ENCODE data around the gene RTKN2. TPM values are rescaled to one million over a fixed set of nuclear protein-coding genes. Genes with fewer than 3 reads are reported as not detected.

Gene RTKN2
- total RNA-seq, 4 donors from 2014 or later: 12.0 TPM; not detected in 3

DNA sequence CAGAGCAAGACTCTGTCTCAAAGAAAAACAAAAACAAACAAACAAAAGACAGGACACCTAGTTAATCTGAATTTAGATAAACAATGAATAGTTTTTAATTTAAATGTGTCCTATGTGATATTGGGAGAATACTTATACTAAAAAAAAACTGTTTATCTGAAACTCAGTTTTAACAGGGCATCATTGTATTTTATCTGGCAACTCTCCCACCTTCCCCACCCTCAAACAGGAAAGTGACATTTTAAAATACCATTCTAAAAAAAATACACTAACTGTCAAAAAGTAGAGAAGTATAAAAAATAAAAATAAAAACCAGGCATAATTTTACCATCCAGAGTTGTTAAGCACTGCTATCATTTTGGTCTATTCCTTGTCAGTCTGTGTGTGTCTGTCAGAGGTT is 119.0 kb downstream of the RTKN2 start:
- no peaks in the 10 kb centered on the region for H3K27me3 ChIP-seq
- H3K4me1 ChIP-seq: no peaks in the 10 kb centered on the region
- H3K36me3 ChIP-seq: no peaks in the 10 kb centered on the region
- no peaks in the 10 kb centered on the region for H3K9me3 ChIP-seq
- no peak overlapping the region for H3K27ac ChIP-seq
- H3K4me3 ChIP-seq: no peak overlapping the region
- intact Hi-C loops (cut with DNase I; ENCODE audit: low total_unique reads): no loop called here
- DNase-seq: no peak
- TF ChIP-seq, protein P1, sequence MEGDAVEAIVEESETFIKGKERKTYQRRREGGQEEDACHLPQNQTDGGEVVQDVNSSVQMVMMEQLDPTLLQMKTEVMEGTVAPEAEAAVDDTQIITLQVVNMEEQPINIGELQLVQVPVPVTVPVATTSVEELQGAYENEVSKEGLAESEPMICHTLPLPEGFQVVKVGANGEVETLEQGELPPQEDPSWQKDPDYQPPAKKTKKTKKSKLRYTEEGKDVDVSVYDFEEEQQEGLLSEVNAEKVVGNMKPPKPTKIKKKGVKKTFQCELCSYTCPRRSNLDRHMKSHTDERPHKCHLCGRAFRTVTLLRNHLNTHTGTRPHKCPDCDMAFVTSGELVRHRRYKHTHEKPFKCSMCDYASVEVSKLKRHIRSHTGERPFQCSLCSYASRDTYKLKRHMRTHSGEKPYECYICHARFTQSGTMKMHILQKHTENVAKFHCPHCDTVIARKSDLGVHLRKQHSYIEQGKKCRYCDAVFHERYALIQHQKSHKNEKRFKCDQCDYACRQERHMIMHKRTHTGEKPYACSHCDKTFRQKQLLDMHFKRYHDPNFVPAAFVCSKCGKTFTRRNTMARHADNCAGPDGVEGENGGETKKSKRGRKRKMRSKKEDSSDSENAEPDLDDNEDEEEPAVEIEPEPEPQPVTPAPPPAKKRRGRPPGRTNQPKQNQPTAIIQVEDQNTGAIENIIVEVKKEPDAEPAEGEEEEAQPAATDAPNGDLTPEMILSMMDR (IDR thresholded peaks at IDR 0.05): no peak

DNA sequence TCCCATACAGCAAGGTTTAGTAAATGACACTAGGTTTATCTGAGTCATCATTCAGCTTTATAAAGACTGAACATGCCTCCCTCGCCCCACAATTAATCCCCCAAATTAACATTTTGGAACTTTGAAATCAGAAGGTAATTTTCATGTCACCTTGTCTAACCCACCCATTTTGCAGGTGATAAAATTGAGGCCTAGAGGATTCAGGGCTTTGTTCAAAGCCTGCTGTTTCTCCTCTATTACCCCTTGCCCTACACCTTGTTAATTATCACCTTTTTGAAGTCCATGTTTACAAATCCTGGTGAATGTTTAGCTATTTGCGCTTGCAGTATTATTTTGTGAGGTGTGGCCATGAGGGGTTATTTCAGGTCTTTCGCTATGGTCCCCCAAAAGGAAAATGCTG is 120.5 kb downstream of the RTKN2 start:
- intact Hi-C loops (cut with DNase I; ENCODE audit: low total_unique reads): no loop called here
- Histone ChIP-seq H3K4me3 (no peak overlapping the region), H3K36me3 (no peaks in the 10 kb centered on the region), H3K9me3 (no peaks in the 10 kb centered on the region), H3K27ac (no peak overlapping the region), H3K27me3 (no peaks in the 10 kb centered on the region), H3K4me1 (no peaks in the 10 kb centered on the region)
- no peak for DNase-seq
- no peak for TF ChIP-seq POLR2A (IDR thresholded peaks at IDR 0.05)
- TF ChIP-seq, protein P1 (IDR thresholded peaks at IDR 0.05): no peak

DNA sequence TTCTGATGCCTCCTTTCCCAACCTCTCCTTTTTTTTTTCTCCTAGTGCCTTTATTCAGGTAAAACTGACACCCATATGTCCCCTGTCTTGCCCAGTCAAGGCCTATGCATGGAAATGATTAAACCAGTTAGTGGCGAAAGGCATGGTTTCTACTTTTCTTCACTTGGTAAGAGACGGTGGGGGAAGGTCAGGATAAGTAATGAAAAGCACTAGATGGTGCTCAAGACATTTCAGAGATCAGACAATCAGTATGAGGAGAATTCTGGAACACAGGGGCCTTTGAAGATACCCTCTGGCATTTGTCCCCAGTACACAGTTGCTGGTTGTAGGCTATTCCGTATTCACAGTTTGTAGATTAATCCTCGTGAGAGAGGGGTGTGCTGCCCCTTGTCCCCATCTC is 121.2 kb downstream of the RTKN2 start:
- Histone ChIP-seq H3K27me3 (no peaks in the 10 kb centered on the region), H3K27ac (no peak overlapping the region), H3K36me3 (no peaks in the 10 kb centered on the region), H3K4me3 (no peak overlapping the region), H3K4me1 (no peaks in the 10 kb centered on the region), H3K9me3 (no peaks in the 10 kb centered on the region)
- DNase-seq: no peak
- intact Hi-C loops (cut with DNase I; ENCODE audit: low total_unique reads): no loop called here
- no peak for TF ChIP-seq POLR2A (IDR thresholded peaks at IDR 0.05)
- TF ChIP-seq, protein P1 (IDR thresholded peaks at IDR 0.05): no peak

DNA sequence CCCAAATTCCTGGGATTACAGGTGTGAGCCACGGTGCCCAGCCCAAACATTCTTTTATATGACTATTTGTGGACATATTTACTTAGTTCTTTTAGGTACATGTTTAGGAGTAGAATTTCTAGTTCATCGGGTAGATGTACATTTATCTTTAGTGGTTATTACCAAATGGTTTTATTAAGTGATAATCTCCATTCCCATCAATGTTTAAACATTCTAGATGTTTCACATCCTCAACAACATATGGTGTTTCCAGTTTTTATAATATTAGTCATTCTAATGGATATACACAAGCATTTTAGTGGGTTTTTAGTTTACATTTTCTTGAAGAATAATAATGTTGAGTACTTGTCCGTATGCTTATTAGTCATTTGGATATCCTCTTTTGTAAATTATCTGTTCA is 131.7 kb downstream of the RTKN2 start:
- no peaks in the 10 kb centered on the region for H3K36me3 ChIP-seq
- no peak overlapping the region for H3K4me3 ChIP-seq

DNA sequence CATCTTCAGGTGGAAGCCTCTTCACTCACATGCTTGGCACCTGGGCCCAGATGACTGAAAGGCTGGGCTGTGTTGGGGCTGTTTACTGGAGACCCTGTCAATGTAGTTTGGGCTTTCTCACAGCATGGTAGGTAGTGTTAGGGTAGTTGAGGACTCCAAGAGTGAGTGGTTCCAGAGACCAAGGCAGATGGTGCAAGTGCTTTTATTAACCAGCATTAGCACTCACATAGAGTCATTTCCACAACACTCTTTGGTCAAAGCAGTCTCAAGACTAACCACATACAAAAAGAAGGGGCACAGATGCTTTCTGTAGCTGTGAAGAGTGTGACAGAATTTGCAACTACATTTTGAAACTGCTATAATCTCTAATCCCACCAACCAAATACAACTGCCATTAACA is 135.0 kb downstream of the RTKN2 start:
- TF ChIP-seq, protein P1 (IDR thresholded peaks at IDR 0.05): no peak
- TF ChIP-seq POLR2A (IDR thresholded peaks at IDR 0.05): no peak
- H3K27me3 ChIP-seq: no peaks in the 10 kb centered on the region
- intact Hi-C loops (cut with DNase I; ENCODE audit: low total_unique reads): no loop called here
- H3K27ac ChIP-seq: no peak overlapping the region
- H3K9me3 ChIP-seq: no peaks in the 10 kb centered on the region
- no peak overlapping the region for H3K4me3 ChIP-seq
- H3K36me3 ChIP-seq: no peaks in the 10 kb centered on the region
- no peaks in the 10 kb centered on the region for H3K4me1 ChIP-seq
- no peak for DNase-seq

More for the DNA sequence above, 131.7 kb downstream of the RTKN2 start:
- H3K4me1 ChIP-seq: no peaks in the 10 kb centered on the region
- H3K27me3 ChIP-seq: no peaks in the 10 kb centered on the region
- DNase-seq: no peak
- H3K9me3 ChIP-seq: no peaks in the 10 kb centered on the region
- H3K27ac ChIP-seq: no peak overlapping the region
- TF ChIP-seq, protein P1 (IDR thresholded peaks at IDR 0.05): no peak
- TF ChIP-seq POLR2A (IDR thresholded peaks at IDR 0.05): no peak
- intact Hi-C loops (cut with DNase I; ENCODE audit: low total_unique reads): no loop called here

Other genes starting within 250 kb of the RTKN2 start
- gene ZNF365, start 105.5 kb upstream of the RTKN2 start, total RNA-seq: 1 to 10 TPM in 1 of 4 donors, not detected in 3; 1.3 TPM